Measurements from ENCODE around the gene FTO. TPM values are rescaled to one million over a fixed set of nuclear protein-coding genes. Genes with fewer than 3 reads are reported as not detected.

Gene FTO
- total and polyA plus RNA-seq, 2 of the 8 experiments (the other 6 are each of a cell fraction or from before 2014, with no cell fraction given): 34.5 to 59.8 TPM

DNA sequence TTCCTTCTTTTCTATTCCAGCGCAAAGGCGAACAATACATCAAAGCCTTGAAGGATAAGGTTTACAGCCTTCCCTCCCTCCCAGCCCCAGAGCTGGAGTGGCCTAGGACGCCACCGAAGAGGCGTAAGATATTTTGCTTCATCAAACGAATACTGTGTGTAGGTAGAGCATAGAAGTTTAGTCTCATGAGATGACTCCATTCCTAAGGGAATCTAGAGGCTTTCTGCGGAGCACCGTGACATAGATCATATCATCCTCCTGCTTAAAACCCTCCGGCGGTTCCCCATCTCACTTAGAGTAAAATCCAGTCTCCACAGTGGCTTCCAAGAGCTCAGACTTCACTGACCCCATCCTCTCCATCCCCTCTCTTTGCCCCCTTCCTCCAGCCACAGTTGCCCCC, 390.7 kb downstream of the FTO start:
- H3K36me3 ChIP-seq (ENCODE audit: control insufficient read depth in 2 of 4, insufficient read depth in 4 of 4, low read length in 3 of 4): no peaks in the 10 kb centered on the region
- no peak overlapping the region for H3K9ac ChIP-seq (replicated peaks in 1 of 4; ENCODE audit: extremely low read depth in 1 of 4, low read depth in 3 of 4, low read length in 3 of 4)
- no peak overlapping the region for H4K91ac ChIP-seq (replicated peaks; ENCODE audit: insufficient read length, low read length)
- H3K23me2 ChIP-seq (ENCODE audit: low read depth, low read length): no peaks in the 10 kb centered on the region
- POLR2A ChIA-PET (ENCODE audit: partially characterized antibody): no interaction called here
- H3K79me1 ChIP-seq (ENCODE audit: low read depth, low read length): no peaks in the 10 kb centered on the region
- H3K9me3 ChIP-seq (ENCODE audit: insufficient read depth in 2 of 2, low read depth in 1 of 2, low read length in 1 of 2): no peaks in the 10 kb centered on the region
- no peak overlapping the region for H3K4ac ChIP-seq (replicated peaks; ENCODE audit: insufficient read length, low read depth, low read length)
- H4K20me1 ChIP-seq (replicated peaks in 1 of 2; ENCODE audit: control insufficient read depth in 1 of 2, insufficient read depth in 2 of 2, low read length in 2 of 2): no peaks in the 10 kb centered on the region
- H2BK120ac ChIP-seq (replicated peaks; ENCODE audit: low read depth, low read length): no peak overlapping the region
- no peaks in the 10 kb centered on the region for H3K4me1 ChIP-seq (replicated peaks in 1 of 4; ENCODE audit: control insufficient read depth in 3 of 4, insufficient read depth in 4 of 4, low read length in 3 of 4)
- H2BK5ac ChIP-seq (ENCODE audit: low read depth, low read length): no peak overlapping the region
- no peak overlapping the region for H3K18ac ChIP-seq (ENCODE audit: extremely low read depth, low read length)
- H3K56ac ChIP-seq (replicated peaks; ENCODE audit: insufficient read length, low read depth, low read length): no peak overlapping the region
- no peak for TF ChIP-seq NANOG (IDR thresholded peaks at IDR 0.05; ENCODE audit: insufficient read depth, low read depth, low read length, poor library complexity, severe bottlenecking)
- no peak for TF ChIP-seq EGR1 (IDR thresholded peaks at IDR 0.05; ENCODE audit: borderline replicate concordance, low read depth, low read length)
- no peak for TF ChIP-seq SIN3A (conservative IDR thresholded peaks at IDR 0.05 in 1 of 2, IDR thresholded peaks at IDR 0.05 in 1 of 2; ENCODE audit: low read depth in 1 of 2, low read length in 2 of 2)
- TF ChIP-seq TCF12 (IDR thresholded peaks at IDR 0.05; ENCODE audit: low read depth, low read length): no peak
- no peak for TF ChIP-seq YY1 (IDR thresholded peaks at IDR 0.05; ENCODE audit: low read depth, low read length)
- no peak for TF ChIP-seq BCL11A (IDR thresholded peaks at IDR 0.05; ENCODE audit: low read depth in 2 of 2, low read length in 2 of 2)
- TF ChIP-seq CHD2 (IDR thresholded peaks at IDR 0.05; ENCODE audit: low read length): no peak
- no peak for TF ChIP-seq POLR2AphosphoS5 (IDR thresholded peaks at IDR 0.05; ENCODE audit: low read depth, low read length)
- TF ChIP-seq CBX8 (IDR thresholded peaks at IDR 0.05; ENCODE audit: borderline replicate concordance, low read depth, low read length): no peak
- no peak for TF ChIP-seq POU5F1 (IDR thresholded peaks at IDR 0.05; ENCODE audit: low read depth, low read length)
- TF ChIP-seq KDM4A (IDR thresholded peaks at IDR 0.05; ENCODE audit: low read depth, low read length, severe bottlenecking): no peak
- H4K5ac ChIP-seq (ENCODE audit: insufficient read length, low read depth, low read length): no peak overlapping the region
- no peak overlapping the region for H2BK12ac ChIP-seq (ENCODE audit: low read depth, low read length)
- WGBS, 2 experiments (ENCODE audit: extremely low coverage in 1 of 2, insufficient coverage in 1 of 2, insufficient read length in 1 of 2, insufficient replicate concordance in 2 of 2, low coverage in 1 of 2, low lambda C conversion rate in 2 of 2, missing lambda C conversion rate in 1 of 2): 96% methylated on average over 10 of the region's 10 CpGs; no CpG with 5 or more reads in 1 of the 2 experiments
- no peak overlapping the region for H3K27ac ChIP-seq (ENCODE audit: low read depth, low read length)
- no peak overlapping the region for H2AFZ ChIP-seq (ENCODE audit: low read length)
- no peaks in the 10 kb centered on the region for H3K79me2 ChIP-seq (ENCODE audit: control insufficient read depth in 1 of 2, insufficient read depth in 2 of 2, low read length in 2 of 2)
- DNase-seq (ENCODE audit: low read depth in 1 of 2, low spot score in 2 of 2) (no peak), FAIRE-seq (no peak)
- no peaks in the 10 kb centered on the region for H3K27me3 ChIP-seq (replicated peaks in 1 of 4; ENCODE audit: control insufficient read depth in 3 of 4, extremely low read depth in 1 of 4, insufficient read depth in 3 of 4, low read length in 3 of 4)
- H2AK5ac ChIP-seq (ENCODE audit: low read depth, low read length): no peak overlapping the region
- CTCF ChIA-PET (ENCODE audit: partially characterized antibody): no interaction called here
- H3K4me3 ChIP-seq (ENCODE audit: extremely low read depth in 1 of 4, insufficient read depth in 2 of 4, low read depth in 3 of 4, low read length in 4 of 4): no peak overlapping the region
- H3K14ac ChIP-seq (ENCODE audit: insufficient read length): no peak overlapping the region
- H3K4me2 ChIP-seq (ENCODE audit: insufficient read depth in 1 of 2, low read depth in 2 of 2, low read length in 2 of 2): no peak overlapping the region
- H2BK15ac ChIP-seq (ENCODE audit: low read length): no peak overlapping the region
- H3K23ac ChIP-seq (ENCODE audit: insufficient read length): no peak overlapping the region
- H4K8ac ChIP-seq (ENCODE audit: extremely low read depth, insufficient read depth, low read length): no peak overlapping the region
- no peak overlapping the region for H2BK20ac ChIP-seq (ENCODE audit: low read length)

Data from H1 (cell line).